Measurements from ENCODE around the gene CHRNG. TPM values are rescaled to one million over a fixed set of nuclear protein-coding genes. Genes with fewer than 3 reads are reported as not detected.
A peak's percentile ranks its signal among the peaks of the same experiment; 100 is the strongest.

CHRNG gene
- polyA plus RNA-seq, 1 donor from 2014 or later: not detected

DNA sequence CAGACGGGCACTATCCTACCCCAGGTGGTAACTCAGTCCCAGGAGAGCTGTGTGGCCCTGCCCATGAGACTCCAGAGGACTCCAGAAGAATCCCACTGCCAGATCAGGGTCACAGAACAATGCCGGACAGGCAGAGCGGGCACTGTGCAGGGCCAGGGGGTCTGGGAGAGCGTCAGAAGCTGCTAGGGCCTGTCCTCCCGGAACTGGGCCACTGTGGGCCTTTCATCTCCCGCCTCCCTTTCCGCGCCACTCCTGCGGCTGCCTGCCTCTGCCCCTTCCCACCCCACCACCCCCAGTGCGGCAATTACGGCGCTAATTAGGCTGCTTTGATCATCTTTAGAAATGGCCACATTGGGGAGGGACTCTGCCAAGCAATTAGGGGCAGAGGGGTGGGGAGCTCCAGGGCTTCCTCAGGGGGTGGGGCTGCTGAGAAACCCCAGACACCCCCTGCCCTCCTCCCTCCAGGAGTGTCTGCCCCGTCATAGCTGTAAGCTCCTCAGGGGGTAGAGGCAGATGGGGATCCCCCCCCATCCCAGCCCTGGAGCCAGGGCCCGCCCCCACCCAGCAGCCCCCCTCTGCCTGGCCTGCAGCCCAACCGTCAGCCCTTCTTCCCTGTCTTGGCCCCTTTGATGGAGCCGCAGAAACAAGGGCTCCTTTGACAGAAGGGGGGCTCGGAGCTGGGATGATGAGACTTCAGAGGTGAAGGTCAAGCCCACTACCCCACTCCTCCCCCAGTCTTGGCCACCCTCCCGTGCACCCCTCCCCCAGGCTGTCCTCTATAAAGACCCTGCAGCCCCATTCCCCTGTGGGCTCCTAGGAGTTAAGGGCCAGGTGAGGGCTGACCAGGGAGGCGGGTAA is 19.7 kb upstream of the CHRNG start, which contains the start of gene PRSS56:
Gene PRSS56, plus strand, starts transcription at position 808 of the 858 bp plus-strand sequence. CDS start 211 bp downstream, outside the sequence.
- peaks cover 29% of the 10 kb centered on the region for H3K27me3 Mint-ChIP-seq
- H3K36me3 Mint-ChIP-seq: no peaks in the 10 kb centered on the region
- H3K4me3 Mint-ChIP-seq: peak within 1 kb of the TSS in 1 of 4 donors; percentile 51
- no peak within 1 kb of the TSS for H3K27ac Mint-ChIP-seq
- peaks cover 0 to 7% (median 2%) of the 10 kb centered on the region in 3 donors for H3K4me1 Mint-ChIP-seq
- H3K9me3 Mint-ChIP-seq: peaks cover 0 to 2% (median 0%) of the 10 kb centered on the region in 3 donors

DNA sequence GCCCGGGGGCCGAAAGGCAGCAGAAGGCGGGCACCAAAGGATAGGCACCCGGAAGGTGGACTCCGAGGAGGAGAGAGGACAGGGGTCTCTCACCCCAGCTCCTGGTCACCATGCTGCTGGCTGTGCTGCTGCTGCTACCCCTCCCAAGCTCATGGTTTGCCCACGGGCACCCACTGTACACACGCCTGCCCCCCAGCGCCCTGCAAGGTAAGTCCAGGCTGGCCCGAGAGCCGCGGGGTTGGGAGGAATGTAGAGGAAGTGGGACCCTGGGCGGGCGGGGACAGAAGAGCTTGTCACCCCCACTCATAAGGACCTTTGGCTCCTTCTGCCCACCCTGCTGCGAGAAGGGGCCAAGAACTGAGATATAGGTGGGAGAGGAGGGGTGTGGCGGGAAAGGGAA is 19.0 kb upstream of the CHRNG start:
- Mint-ChIP-seq H3K27me3 (peaks cover 29% of the 10 kb centered on the region), H3K4me3 (peak overlapping the region in 1 of 4 donors; percentile 51), H3K27ac (no peak overlapping the region), H3K9me3 (peaks cover 0 to 2% (median 0%) of the 10 kb centered on the region in 3 donors), H3K4me1 (peaks cover 0 to 7% (median 2%) of the 10 kb centered on the region in 3 donors), H3K36me3 (no peaks in the 10 kb centered on the region)

DNA sequence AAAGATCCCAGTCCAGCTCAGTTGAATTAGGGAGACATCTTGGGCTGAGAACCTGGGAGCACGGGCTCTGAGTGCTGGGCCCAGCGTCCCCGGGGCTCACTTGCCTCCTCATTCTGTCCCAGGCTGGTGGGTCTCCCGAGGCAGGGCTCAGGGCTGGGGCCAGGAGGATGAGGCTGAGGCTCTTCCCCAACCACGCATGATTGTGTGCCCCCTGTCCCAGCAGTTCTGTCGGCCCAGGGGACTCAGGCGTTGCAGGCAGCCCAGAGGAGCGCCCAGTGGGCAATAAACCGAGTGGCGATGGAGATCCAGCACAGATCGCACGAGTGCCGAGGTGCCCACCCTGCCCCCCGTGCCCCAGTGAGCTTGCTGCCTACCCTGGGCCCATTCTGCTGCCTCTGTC is 18.4 kb upstream of the CHRNG start:
- Mint-ChIP-seq H3K9me3 (peaks cover 0 to 2% (median 0%) of the 10 kb centered on the region in 3 donors), H3K27ac (no peak overlapping the region), H3K4me1 (peaks cover 0 to 7% (median 2%) of the 10 kb centered on the region in 3 donors), H3K36me3 (no peaks in the 10 kb centered on the region), H3K27me3 (peaks cover 29% of the 10 kb centered on the region), H3K4me3 (no peak overlapping the region)

- Mint-ChIP-seq H3K36me3 (no peaks in the 10 kb centered on the region), H3K27ac (no peak overlapping the region), H3K4me1 (peaks cover 0 to 7% (median 2%) of the 10 kb centered on the region in 3 donors), H3K27me3 (peaks cover 32% of the 10 kb centered on the region), H3K4me3 (peak overlapping the region in 1 of 4 donors; percentile 73), H3K9me3 (peaks cover 0 to 2% (median 0%) of the 10 kb centered on the region in 3 donors)
Observed at GRCh38 chr2:232521959-232522622, 17.4 kb upstream of the CHRNG start.

- Mint-ChIP-seq H3K36me3 (no peaks in the 10 kb centered on the region), H3K27ac (no peak overlapping the region), H3K27me3 (peaks cover 34% of the 10 kb centered on the region), H3K4me1 (peaks cover 0 to 7% (median 2%) of the 10 kb centered on the region in 3 donors), H3K4me3 (peak overlapping the region in 3 of 4 donors; percentile 50 to 86 (median 57)), H3K9me3 (peaks cover 0 to 2% (median 0%) of the 10 kb centered on the region in 3 donors)
Observed at GRCh38 chr2:232522623-232523401, 16.7 kb upstream of the CHRNG start.

- peaks cover 0 to 2% (median 0%) of the 10 kb centered on the region in 3 donors for H3K9me3 Mint-ChIP-seq
- peaks cover 31% of the 10 kb centered on the region for H3K27me3 Mint-ChIP-seq
- H3K4me1 Mint-ChIP-seq: peaks cover 0 to 7% (median 2%) of the 10 kb centered on the region in 3 donors
- H3K27ac Mint-ChIP-seq: no peak overlapping the region
- H3K36me3 Mint-ChIP-seq: no peaks in the 10 kb centered on the region
- H3K4me3 Mint-ChIP-seq: peak overlapping the region in 3 of 4 donors; percentile 50 to 86 (median 57)
Observed at GRCh38 chr2:232523402-232523681, 16.1 kb upstream of the CHRNG start.

DNA sequence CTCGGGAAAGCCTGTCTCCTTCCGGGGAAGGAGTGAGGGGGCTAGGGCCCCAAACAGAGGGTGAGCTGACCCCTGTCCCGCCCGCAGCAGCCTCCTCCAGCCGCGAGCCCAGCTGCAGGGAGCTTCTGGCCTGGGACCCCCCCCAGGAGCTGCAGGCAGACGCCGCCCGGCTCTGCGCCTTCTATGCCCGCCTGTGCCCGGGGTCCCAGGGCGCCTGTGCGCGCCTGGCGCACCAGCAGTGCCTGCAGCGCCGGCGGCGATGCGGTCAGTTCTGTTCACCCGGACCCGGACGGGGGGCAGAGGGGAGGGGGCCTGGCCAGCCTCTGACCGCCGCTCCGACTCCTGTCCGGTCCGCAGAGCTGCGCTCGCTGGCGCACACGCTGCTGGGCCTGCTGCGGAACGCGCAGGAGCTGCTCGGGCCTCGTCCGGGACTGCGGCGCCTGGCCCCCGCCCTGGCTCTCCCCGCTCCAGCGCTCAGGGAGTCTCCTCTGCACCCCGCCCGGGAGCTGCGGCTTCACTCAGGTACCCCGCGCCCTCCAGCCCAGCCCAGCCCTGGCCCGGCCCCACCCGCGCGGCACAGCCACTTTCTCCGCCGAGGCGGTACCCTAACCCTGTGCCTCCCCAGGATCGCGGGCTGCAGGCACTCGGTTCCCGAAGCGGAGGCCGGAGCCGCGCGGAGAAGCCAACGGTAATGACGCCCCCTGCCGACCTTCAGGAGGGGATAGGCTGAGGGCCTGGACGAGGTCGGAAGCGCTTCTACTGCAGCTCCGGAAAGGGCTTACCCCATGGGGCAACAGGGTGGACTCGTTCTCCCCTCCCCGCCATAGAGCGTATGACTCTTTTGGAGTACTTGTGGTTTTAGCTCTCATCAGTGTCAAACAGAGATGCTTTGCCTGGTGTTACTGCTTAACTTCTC is 15.6 kb upstream of the CHRNG start:
- peak overlapping the region in 3 of 4 donors; percentile 59 to 92 (median 83) for H3K4me3 Mint-ChIP-seq
- no peaks in the 10 kb centered on the region for H3K36me3 Mint-ChIP-seq
- H3K4me1 Mint-ChIP-seq: peaks cover 0 to 7% (median 3%) of the 10 kb centered on the region in 3 donors
- peaks cover 32% of the 10 kb centered on the region for H3K27me3 Mint-ChIP-seq
- no peak overlapping the region for H3K27ac Mint-ChIP-seq
- H3K9me3 Mint-ChIP-seq: peaks cover 0 to 2% (median 0%) of the 10 kb centered on the region in 3 donors

DNA sequence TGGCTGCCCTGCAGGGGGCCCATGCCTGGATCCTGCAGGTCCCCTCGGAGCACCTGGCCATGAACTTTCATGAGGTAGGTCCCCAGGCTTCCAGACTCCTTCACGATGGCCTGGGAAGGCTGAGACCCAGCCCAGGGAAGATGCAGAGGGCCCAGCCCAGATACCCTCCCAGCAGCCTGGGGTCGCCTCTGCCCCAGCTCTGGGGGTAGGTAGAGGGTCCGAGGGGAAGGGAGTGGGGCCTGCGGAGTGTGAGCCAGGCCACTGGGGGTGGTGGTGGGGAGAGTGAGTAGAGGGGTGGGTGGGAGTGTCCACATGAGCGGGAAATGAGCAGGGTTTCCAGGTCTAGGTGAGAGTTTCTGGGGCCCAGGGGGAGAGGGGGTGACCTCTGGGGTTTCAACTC is 14.7 kb upstream of the CHRNG start:
- H3K27me3 Mint-ChIP-seq: peaks cover 29% of the 10 kb centered on the region
- peak overlapping the region in 2 of 4 donors; percentile 59 to 83 for H3K4me3 Mint-ChIP-seq
- peaks cover 0 to 2% (median 0%) of the 10 kb centered on the region in 3 donors for H3K9me3 Mint-ChIP-seq
- no peak overlapping the region for H3K27ac Mint-ChIP-seq
- H3K36me3 Mint-ChIP-seq: no peaks in the 10 kb centered on the region
- H3K4me1 Mint-ChIP-seq: peaks cover 0 to 7% (median 4%) of the 10 kb centered on the region in 3 donors

DNA sequence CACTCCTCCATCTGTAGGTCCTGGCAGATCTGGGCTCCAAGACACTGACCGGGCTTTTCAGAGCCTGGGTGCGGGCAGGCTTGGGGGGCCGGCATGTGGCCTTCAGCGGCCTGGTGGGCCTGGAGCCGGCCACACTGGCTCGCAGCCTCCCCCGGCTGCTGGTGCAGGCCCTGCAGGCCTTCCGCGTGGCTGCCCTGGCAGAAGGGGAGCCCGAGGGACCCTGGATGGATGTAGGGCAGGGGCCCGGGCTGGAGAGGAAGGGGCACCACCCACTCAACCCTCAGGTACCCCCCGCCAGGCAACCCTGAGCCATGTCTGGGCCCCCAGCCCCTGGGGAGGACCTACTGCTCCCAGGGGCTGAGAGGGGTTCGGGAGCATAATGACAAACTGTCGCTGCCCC is 14.3 kb upstream of the CHRNG start:
- Mint-ChIP-seq H3K4me1 (peaks cover 0 to 7% (median 4%) of the 10 kb centered on the region in 3 donors), H3K36me3 (no peaks in the 10 kb centered on the region), H3K27me3 (peaks cover 29% of the 10 kb centered on the region), H3K4me3 (no peak overlapping the region), H3K27ac (no peak overlapping the region), H3K9me3 (peaks cover 0 to 2% (median 0%) of the 10 kb centered on the region in 3 donors)

- Mint-ChIP-seq H3K4me1 (peaks cover 0 to 7% (median 4%) of the 10 kb centered on the region in 3 donors), H3K9me3 (peaks cover 0 to 2% (median 0%) of the 10 kb centered on the region in 3 donors), H3K27ac (no peak within 1 kb of the TSS), H3K27me3 (peaks cover 29% of the 10 kb centered on the region), H3K4me3 (no peak within 1 kb of the TSS), H3K36me3 (no peaks in the 10 kb centered on the region)
Observed at GRCh38 chr2:232525791-232526371, 13.6 kb upstream of the CHRNG start, which contains the start of gene CHRND. Gene CHRND (plus strand): TSS chr2:232526160. CDS start chr2:232526216, 56 bp downstream.

DNA sequence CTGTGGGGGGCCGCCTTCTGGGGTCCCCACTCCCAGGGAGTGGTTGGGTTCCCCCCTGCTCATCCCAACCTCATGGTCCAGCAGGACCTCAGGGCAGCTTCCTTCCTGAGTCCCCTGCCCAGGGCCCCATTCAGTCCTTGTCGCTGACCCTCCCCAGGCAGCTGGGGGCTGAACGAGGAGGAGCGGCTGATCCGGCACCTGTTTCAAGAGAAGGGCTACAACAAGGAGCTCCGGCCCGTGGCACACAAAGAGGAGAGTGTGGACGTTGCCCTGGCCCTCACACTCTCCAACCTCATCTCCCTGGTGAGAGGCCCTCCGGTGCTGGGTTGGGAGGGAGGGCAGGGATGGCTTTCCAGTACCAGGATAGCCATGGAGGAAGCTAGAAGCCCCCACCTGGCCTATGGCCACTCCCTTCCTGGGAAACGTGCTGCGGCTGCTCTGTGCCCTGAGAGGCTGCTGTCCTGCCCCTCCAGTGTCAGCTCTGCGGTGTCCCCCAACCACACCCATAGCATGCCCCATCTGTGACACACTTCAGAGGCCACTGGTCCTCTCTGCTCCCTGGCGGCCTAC is 13.0 kb upstream of the CHRNG start:
- Mint-ChIP-seq H3K27ac (no peak overlapping the region), H3K4me3 (no peak overlapping the region), H3K36me3 (no peaks in the 10 kb centered on the region), H3K4me1 (peaks cover 0 to 6% (median 3%) of the 10 kb centered on the region in 3 donors), H3K27me3 (peaks cover 30% of the 10 kb centered on the region), H3K9me3 (peaks cover 0 to 2% (median 0%) of the 10 kb centered on the region in 3 donors)

DNA sequence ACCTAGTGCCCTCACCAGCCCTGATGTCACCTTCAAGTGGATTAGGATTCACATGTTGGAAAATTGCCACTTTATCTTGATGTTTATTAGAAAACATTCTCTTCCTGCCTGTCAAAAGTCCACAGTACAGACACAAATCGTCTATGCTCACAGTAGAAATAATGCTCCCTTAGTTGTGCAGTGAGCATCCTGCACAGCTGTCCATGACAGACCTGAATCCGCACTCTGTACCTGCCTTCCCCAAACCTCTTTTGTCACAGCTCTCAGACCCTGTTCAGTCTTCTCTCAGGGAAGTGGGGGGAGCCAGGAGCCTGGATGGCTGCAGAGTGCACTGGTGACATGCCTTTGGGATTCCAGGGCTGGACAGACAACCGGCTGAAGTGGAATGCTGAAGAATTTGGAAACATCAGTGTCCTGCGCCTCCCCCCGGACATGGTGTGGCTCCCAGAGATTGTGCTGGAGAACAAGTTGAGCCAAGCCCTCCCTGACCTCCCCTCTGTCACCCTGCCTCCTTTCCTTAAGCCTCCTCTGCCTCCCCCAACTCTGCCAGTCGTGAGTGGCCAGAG is 11.5 kb upstream of the CHRNG start:
- peaks cover 0 to 2% (median 0%) of the 10 kb centered on the region in 3 donors for H3K9me3 Mint-ChIP-seq
- H3K36me3 Mint-ChIP-seq: no peaks in the 10 kb centered on the region
- no peak overlapping the region for H3K4me3 Mint-ChIP-seq
- H3K27me3 Mint-ChIP-seq: peaks cover 27% of the 10 kb centered on the region
- no peak overlapping the region for H3K27ac Mint-ChIP-seq
- H3K4me1 Mint-ChIP-seq: peaks cover 0 to 9% (median 2%) of the 10 kb centered on the region in 3 donors

Measured in IgD-negative memory B cell (primary cell).